HTERT RPE-1 (cell line): ENCODE data around the gene ZNF385B.
"Not testable (repeated sequence)": the region's sequence is repeated elsewhere in the genome, so short reads cannot be mapped to it uniquely, and the experiment has no call there.

Experiments
- in situ Hi-C: fragments of 300-500 bp; cut with MboI; formaldehyde crosslinking; loops from 4 replicates; pipeline ENCODE4 v1.14.3; 2020; ENCODE audit warnings: low sequenced_read_pairs

Gene ZNF385B

GRCh38 chr2:179804206-179804605 is 57.2 kb downstream of the ZNF385B start:
- in situ Hi-C loops, result no loop called here

- in situ Hi-C loops, result no loop called here
Measured at GRCh38 chr2:179802051-179802882, 59.1 kb downstream of the ZNF385B start.

GRCh38 chr2:179800776-179801175 is 60.6 kb downstream of the ZNF385B start:
- in situ Hi-C loops, result no loop called here

DNA sequence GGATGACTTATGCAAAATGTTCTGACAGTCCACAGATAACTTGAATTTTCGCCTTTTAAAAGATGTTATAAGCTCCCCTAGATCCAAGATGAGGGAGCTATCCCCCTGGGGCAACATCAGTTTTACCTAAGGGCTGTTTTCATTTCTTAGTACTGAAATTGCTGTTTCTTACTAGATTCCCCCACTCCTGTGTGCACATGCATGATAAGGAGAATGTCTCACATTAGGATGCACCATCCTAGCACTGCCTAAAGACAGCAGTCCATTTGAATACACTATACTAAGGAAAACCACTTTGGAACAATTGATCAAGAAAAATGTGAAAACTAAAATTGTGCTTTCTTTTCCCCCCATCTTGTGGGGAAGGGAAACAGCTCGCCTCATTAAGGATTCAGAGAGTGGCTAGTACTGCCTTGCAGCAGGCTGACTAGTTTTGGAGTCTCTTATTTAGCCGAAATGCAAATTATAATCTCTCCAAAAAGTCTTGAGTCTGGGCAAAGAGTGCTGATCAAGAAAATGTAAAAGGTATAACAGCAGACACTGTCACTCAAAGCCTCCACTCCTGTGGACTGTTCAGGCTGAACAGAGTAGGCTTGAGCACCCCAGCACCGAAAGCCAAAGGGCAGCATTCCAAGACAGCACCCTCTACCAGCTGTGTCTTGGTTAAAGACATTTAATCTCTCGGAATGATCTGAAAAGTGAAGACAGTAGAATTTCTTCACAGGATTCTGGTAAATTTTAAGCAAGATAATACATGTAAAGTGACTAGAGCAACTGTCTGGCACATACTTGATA is 65.0 kb downstream of the ZNF385B start:
- in situ Hi-C loops, result no loop called here

- in situ Hi-C loops, result no loop called here
Measured at GRCh38 chr2:179793902-179794301, 67.5 kb downstream of the ZNF385B start.

GRCh38 chr2:179793238-179793637 is 68.2 kb downstream of the ZNF385B start:
- in situ Hi-C loops, result no loop called here

GRCh38 chr2:179790235-179791217 is 70.9 kb downstream of the ZNF385B start:
- in situ Hi-C loops, result no loop called here

- in situ Hi-C loops, result no loop called here
Measured at GRCh38 chr2:179788104-179788503, 73.3 kb downstream of the ZNF385B start.

GRCh38 chr2:179787601-179788000 is 73.8 kb downstream of the ZNF385B start:
- in situ Hi-C loops, result no loop called here

GRCh38 chr2:179785902-179786301 is 75.5 kb downstream of the ZNF385B start:
- in situ Hi-C loops, result no loop called here

DNA sequence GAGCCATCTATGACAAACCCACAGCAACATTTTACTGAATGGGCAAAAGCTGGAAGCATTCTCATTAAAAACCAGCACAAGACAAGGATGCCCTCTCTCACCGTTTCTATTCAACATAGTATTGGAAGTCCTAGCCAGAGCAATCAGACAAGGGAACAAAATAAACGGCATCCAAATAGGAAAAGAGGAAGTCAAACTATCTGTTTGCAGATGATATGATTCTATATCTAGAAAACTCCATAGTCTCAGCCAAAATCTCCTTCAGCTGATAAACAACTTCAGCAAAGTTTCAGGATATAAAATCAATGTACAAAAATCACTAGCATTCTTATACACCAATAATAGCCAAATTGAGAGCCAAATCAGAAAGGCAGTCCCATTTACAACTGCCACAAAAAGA is 79.1 kb downstream of the ZNF385B start:
- in situ Hi-C loops, result not testable (repeated sequence)

- in situ Hi-C loops, result no loop called here
Measured at GRCh38 chr2:179773986-179774385, 87.4 kb downstream of the ZNF385B start.

GRCh38 chr2:179772346-179772745 is 89.1 kb downstream of the ZNF385B start:
- in situ Hi-C loops, result no loop called here

DNA sequence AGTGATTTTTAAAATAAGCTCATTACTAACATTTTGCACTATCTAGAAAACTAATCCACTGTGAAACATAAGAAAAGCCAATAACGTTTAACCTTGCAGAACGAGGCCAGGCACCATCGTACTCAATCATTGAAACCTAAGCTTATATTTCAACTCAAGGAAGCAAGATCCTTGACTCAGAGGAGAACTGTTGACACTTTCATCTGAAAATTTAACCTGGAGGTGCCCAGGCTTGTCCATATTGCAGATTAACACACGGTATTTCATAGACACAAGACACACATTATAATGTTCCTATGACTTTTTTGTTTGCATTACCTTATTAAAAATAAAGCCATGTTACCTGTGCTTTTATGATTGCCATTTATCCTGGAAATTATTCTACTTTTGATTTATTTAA is 89.6 kb downstream of the ZNF385B start:
- in situ Hi-C loops, result no loop called here

DNA sequence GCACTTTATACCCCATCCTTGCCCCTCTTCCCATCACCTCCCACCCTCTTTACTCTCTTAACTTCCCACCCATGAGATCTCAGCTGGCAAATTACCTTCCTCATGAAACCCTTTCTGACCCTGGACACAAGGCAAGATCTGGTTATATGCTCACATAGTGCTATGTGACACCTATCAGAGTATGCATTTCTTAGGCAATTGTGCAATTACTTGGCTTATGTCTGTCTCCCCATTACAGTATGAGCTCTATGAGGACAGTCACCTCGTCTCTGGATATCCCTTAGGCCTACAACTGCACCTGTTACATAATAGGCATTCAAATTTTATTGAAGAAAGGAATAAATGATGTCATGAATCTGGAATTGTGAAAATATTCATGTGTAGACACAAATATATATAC is 91.4 kb downstream of the ZNF385B start:
- in situ Hi-C loops, result no loop called here

GRCh38 chr2:179769323-179769722 is 92.1 kb downstream of the ZNF385B start:
- in situ Hi-C loops, result no loop called here

- in situ Hi-C loops, result no loop called here
Measured at GRCh38 chr2:179768765-179769164, 92.6 kb downstream of the ZNF385B start.

DNA sequence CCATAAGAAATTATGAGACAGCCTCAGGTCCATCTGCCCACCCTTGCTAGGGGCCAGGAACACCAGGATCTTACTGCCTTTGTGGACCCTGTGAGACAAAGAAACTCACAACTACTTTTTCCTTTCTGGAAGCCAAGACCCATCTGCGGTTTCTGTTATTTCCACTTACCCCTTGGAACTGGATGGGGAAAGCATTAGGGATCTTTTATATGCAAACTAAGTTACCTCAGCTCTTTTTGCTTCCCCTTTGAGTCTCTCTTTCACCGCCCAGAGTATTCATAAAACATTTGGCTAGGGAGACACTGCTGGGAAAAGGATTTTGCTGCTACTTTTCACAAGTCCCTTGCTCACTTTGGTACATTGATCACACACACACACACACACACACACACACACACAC is 95.7 kb downstream of the ZNF385B start:
- in situ Hi-C loops, result no loop called here

DNA sequence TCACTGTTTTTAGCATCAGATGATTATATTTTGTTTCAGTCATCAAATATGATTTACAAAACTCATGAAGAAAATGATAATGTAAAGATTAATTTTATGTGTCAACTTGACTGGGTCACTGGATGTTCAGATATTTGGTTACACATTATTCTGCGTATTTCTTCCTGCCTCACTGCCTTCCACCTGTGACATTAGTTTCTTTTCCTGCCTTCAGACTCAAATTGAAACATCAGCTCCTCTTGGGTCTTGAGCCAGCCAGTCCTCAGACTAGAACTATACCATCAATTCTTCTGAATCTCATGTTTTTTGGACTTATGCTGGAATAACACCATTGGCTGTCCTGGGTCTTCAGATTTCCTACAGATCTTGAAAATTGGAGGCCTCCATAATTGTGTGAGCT is 96.7 kb downstream of the ZNF385B start:
- in situ Hi-C loops, result no loop called here

GRCh38 chr2:179758636-179759035 is 102.8 kb downstream of the ZNF385B start:
- in situ Hi-C loops, result no loop called here
